ENCODE data around the gene FMO2.

Gene FMO2

DNA sequence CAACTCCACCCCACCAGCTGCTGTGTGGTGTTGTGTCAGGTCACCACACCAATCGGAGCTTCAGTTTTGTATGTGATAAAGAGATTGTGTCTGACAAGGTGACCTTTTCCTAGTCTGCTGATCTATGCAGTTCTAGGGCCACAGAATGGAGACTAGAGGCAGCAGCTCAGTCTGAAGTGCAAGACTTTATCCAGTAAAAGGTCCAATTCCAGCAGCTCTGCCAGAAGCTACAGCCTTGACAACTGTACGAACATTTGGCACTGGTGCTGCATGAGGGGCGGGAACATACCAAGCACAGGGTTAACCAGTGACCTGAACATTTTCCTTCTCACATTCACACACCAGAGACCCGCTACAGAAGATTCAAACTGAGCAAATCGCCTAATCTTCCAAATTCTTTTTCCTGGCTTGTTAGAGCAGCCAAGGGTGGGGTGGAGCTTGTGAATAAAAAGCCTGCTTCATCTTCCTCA lies 72.5 kb downstream of the FMO2 start:
- no peak for DNase-seq (ENCODE audit: low read depth in 2 of 2)

DNA sequence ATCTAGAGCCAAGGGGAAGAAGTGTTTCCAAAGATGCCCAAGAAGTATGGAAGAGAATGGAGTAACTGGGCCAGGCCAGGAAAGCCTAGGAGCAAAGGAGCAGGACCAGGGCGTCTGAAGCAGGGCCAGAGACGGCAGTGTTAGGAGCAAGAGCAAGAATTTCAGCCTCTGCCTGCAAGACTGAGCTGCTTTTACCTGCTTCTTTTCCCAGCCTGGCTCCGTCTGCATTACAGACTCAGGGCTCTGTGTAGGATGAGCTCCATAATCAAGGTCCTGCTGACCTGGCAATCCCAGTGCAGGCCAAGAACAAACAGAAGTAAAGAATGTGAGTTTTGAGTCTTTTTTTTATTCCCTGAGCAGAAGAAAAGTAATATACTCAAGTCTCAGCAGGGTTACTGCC lies 73.3 kb downstream of the FMO2 start:
- DNase-seq (ENCODE audit: low read depth in 2 of 2), result no peak

- no peak for DNase-seq (ENCODE audit: low read depth in 2 of 2)
These were observed 73.8 kb downstream of the FMO2 start for GRCh38 chr1:171258943-171259342.

Data from stimulated activated CD8-positive, alpha-beta memory T cell treated with anti-CD3 and anti-CD28 coated beads, Interleukin-7, amount 100 ng/mL, for 4 hours (primary cell).